ENCODE results near the gene ETV4.

ETV4 gene

GRCh38 chr17:43572368-43572980, 26.3 kb upstream of the ETV4 start:
- DNase-seq, result no peak

GRCh38 chr17:43570518-43570928, 24.4 kb upstream of the ETV4 start:
- no peak for DNase-seq

GRCh38 chr17:43568506-43569082, 22.5 kb upstream of the ETV4 start:
- DNase-seq, result no peak

GRCh38 chr17:43563600-43564594, 17.8 kb upstream of the ETV4 start:
- DNase-seq, result no peak

GRCh38 chr17:43562679-43563599, 16.8 kb upstream of the ETV4 start:
- DNase-seq, result peak; percentile 38

GRCh38 chr17:43560461-43561427, 14.6 kb upstream of the ETV4 start:
- DNase-seq, result no peak

- DNase-seq, result no peak
These were observed 13.1 kb upstream of the ETV4 start for GRCh38 chr17:43559161-43559816.

GRCh38 chr17:43558805-43559160, 12.6 kb upstream of the ETV4 start:
- no peak for DNase-seq

GRCh38 chr17:43556292-43556691, 10.2 kb upstream of the ETV4 start:
- no peak for DNase-seq

- DNase-seq, result no peak
These were observed 8.7 kb upstream of the ETV4 start for GRCh38 chr17:43554857-43555256.

- peak; percentile 63 for DNase-seq
These were observed 7.4 kb upstream of the ETV4 start for GRCh38 chr17:43553573-43553972.

- no peak for DNase-seq
These were observed 6.2 kb upstream of the ETV4 start for GRCh38 chr17:43552229-43552837.

- no peak for DNase-seq
These were observed 4.6 kb upstream of the ETV4 start for GRCh38 chr17:43550754-43551153.

- no peak for DNase-seq
These were observed 3.4 kb upstream of the ETV4 start for GRCh38 chr17:43549496-43549895.

GRCh38 chr17:43548689-43549379, 2.7 kb upstream of the ETV4 start:
- no peak for DNase-seq

GRCh38 chr17:43547659-43548256, 1.6 kb upstream of the ETV4 start:
- DNase-seq, result no peak

GRCh38 chr17:43547189-43547550, 1.0 kb upstream of the ETV4 start:
- no peak for DNase-seq

- DNase-seq, result peak; percentile 80
These were observed 832 bp downstream of the ETV4 start for GRCh38 chr17:43545383-43545632.

GRCh38 chr17:43543771-43544575, 2.2 kb downstream of the ETV4 start:
- DNase-seq, result peak; percentile 78

Measured in NCI-H69 (cell line).